ENCODE results near the gene HACD1. TPM values are rescaled to one million over a fixed set of nuclear protein-coding genes. Genes with fewer than 3 reads are reported as not detected.
"Not testable (repeated sequence)": the region's sequence is repeated elsewhere in the genome, so short reads cannot be mapped to it uniquely, and the experiment has no call there.

HACD1 gene
- total and polyA plus RNA-seq, 4 experiments from 2014 or later, result 1.4 to 3.4 (median 2.4) TPM

GRCh38 chr10:17607060-17607459, 10.1 kb downstream of the HACD1 start:
- peaks cover 1 to 3% of the 10 kb centered on the region in 2 donors for H3K27me3 Mint-ChIP-seq
- Histone ChIP-seq H3K36me3 (ENCODE audit: insufficient read depth, low read length) (no peaks in the 10 kb centered on the region), H3K27ac (ENCODE audit: low read depth, low read length) (no peak overlapping the region), H3K4me3 (ENCODE audit: low read length in 2 of 2) (no peak overlapping the region), H3K9me3 (ENCODE audit: control insufficient read depth in 1 of 2, low read length in 2 of 2) (no peaks in the 10 kb centered on the region), H3K4me1 (ENCODE audit: insufficient read depth, low read length) (no peaks in the 10 kb centered on the region), H3K27me3 (ENCODE audit: insufficient read depth, low read length) (no peaks in the 10 kb centered on the region)
- CTCF ChIA-PET (ENCODE audit: partially characterized antibody), result interaction anchor here (5.7 to 10.5 kb wide), 2 partner anchors 130 to 136 kb away, joined by 39 to 114 read pairs; no protein-coding TSS in a partner anchor
- POLR2A ChIA-PET (ENCODE audit: partially characterized antibody), result no interaction called here
- intact Hi-C loops (cut with micrococcal nuclease), result loop anchor here (1.0 to 5.0 kb wide), 3 partner anchors 136 to 605 kb away; no protein-coding TSS in a partner anchor
- H3K27ac Mint-ChIP-seq, result peak overlapping the region in 3 of 7 donors; percentile 26 to 65 (median 31)
- H3K4me1 Mint-ChIP-seq, result peaks cover 0 to 5% (median 2%) of the 10 kb centered on the region in 4 donors
- H3K4me3 Mint-ChIP-seq, result no peak overlapping the region
- no peaks in the 10 kb centered on the region for H3K36me3 Mint-ChIP-seq
- H3K9me3 Mint-ChIP-seq, result no peaks in the 10 kb centered on the region
- DNase-seq, result no peak

- intact Hi-C loops (cut with micrococcal nuclease), result loop anchor here (1.0 to 5.0 kb wide), 3 partner anchors 137 to 606 kb away; no protein-coding TSS in a partner anchor
- CTCF ChIA-PET (ENCODE audit: partially characterized antibody), result interaction anchor here (1.0 to 10.5 kb wide), 5 partner anchors 10 to 137 kb away, joined by 4 to 114 read pairs (median 5); no protein-coding TSS in a partner anchor
- POLR2A ChIA-PET (ENCODE audit: partially characterized antibody), result no interaction called here
- Mint-ChIP-seq H3K27me3 (peaks cover 3% of the 10 kb centered on the region in 2 donors), H3K9me3 (no peaks in the 10 kb centered on the region), H3K36me3 (no peaks in the 10 kb centered on the region), H3K4me3 (no peak overlapping the region), H3K4me1 (peaks cover 0 to 5% (median 2%) of the 10 kb centered on the region in 4 donors), H3K27ac (peak overlapping the region in 1 of 7 donors; percentile 5)
- Histone ChIP-seq H3K27ac (ENCODE audit: low read depth, low read length) (no peak overlapping the region), H3K4me1 (ENCODE audit: insufficient read depth, low read length) (no peaks in the 10 kb centered on the region), H3K4me3 (ENCODE audit: low read length in 2 of 2) (no peak overlapping the region), H3K27me3 (ENCODE audit: insufficient read depth, low read length) (no peaks in the 10 kb centered on the region), H3K36me3 (ENCODE audit: insufficient read depth, low read length) (no peaks in the 10 kb centered on the region), H3K9me3 (ENCODE audit: control insufficient read depth in 1 of 2, low read length in 2 of 2) (no peaks in the 10 kb centered on the region)
- DNase-seq, result no peak
These were observed 10.6 kb downstream of the HACD1 start for GRCh38 chr10:17606547-17607040.

- Histone ChIP-seq H3K27me3 (ENCODE audit: insufficient read depth, low read length) (no peaks in the 10 kb centered on the region), H3K4me1 (ENCODE audit: insufficient read depth, low read length) (no peaks in the 10 kb centered on the region), H3K9me3 (ENCODE audit: control insufficient read depth in 1 of 2, low read length in 2 of 2) (no peaks in the 10 kb centered on the region), H3K4me3 (ENCODE audit: low read length in 2 of 2) (no peak overlapping the region), H3K36me3 (ENCODE audit: insufficient read depth, low read length) (no peaks in the 10 kb centered on the region), H3K27ac (ENCODE audit: low read depth, low read length) (no peak overlapping the region)
- H3K9me3 Mint-ChIP-seq, result no peaks in the 10 kb centered on the region
- no peak overlapping the region for H3K27ac Mint-ChIP-seq
- no peak for DNase-seq
- intact Hi-C loops (cut with micrococcal nuclease), result loop anchor here (5.0 kb wide), 2 partner anchors 199 to 606 kb away; no protein-coding TSS in a partner anchor
- peaks cover 0 to 5% (median under 1%) of the 10 kb centered on the region in 4 donors for H3K4me1 Mint-ChIP-seq
- no peak overlapping the region for H3K4me3 Mint-ChIP-seq
- ChIA-PET POLR2A (ENCODE audit: partially characterized antibody) (no interaction called here), CTCF (ENCODE audit: partially characterized antibody) (interaction anchor here (1.0 to 10.5 kb wide), 6 partner anchors 9 to 137 kb away, joined by 4 to 114 read pairs (median 5); no protein-coding TSS in a partner anchor)
- H3K36me3 Mint-ChIP-seq, result no peaks in the 10 kb centered on the region
- H3K27me3 Mint-ChIP-seq, result peaks cover 3 to 5% of the 10 kb centered on the region in 2 donors
These were observed 11.2 kb downstream of the HACD1 start for GRCh38 chr10:17605936-17606335.

- Mint-ChIP-seq H3K27ac (no peak overlapping the region), H3K36me3 (no peaks in the 10 kb centered on the region), H3K4me3 (no peak overlapping the region), H3K27me3 (peaks cover 0 to 6% of the 10 kb centered on the region in 2 donors), H3K9me3 (no peaks in the 10 kb centered on the region), H3K4me1 (no peaks in the 10 kb centered on the region)
- Histone ChIP-seq H3K27ac (ENCODE audit: low read depth, low read length) (no peak overlapping the region), H3K27me3 (ENCODE audit: insufficient read depth, low read length) (no peaks in the 10 kb centered on the region), H3K4me1 (ENCODE audit: insufficient read depth, low read length) (no peaks in the 10 kb centered on the region), H3K36me3 (ENCODE audit: insufficient read depth, low read length) (no peaks in the 10 kb centered on the region), H3K4me3 (ENCODE audit: low read length in 2 of 2) (no peak overlapping the region), H3K9me3 (ENCODE audit: control insufficient read depth in 1 of 2, low read length in 2 of 2) (no peaks in the 10 kb centered on the region)
- ChIA-PET CTCF (ENCODE audit: partially characterized antibody) (interaction anchor here (0.7 kb wide), 1 partner anchor 189 kb away, joined by 3 read pairs; no protein-coding TSS in a partner anchor), POLR2A (ENCODE audit: partially characterized antibody) (no interaction called here)
- intact Hi-C loops (cut with micrococcal nuclease), result no loop called here
- DNase-seq, result no peak
These were observed 18.1 kb downstream of the HACD1 start for GRCh38 chr10:17599089-17599488.

- DNase-seq, result no peak
- no peak overlapping the region for H3K4me3 Mint-ChIP-seq
- no peaks in the 10 kb centered on the region for H3K4me1 ChIP-seq (ENCODE audit: insufficient read depth, low read length)
- no peak overlapping the region for H3K27ac ChIP-seq (ENCODE audit: low read depth, low read length)
- no peaks in the 10 kb centered on the region for H3K36me3 Mint-ChIP-seq
- no peaks in the 10 kb centered on the region for H3K9me3 ChIP-seq (ENCODE audit: control insufficient read depth in 1 of 2, low read length in 2 of 2)
- POLR2A ChIA-PET (ENCODE audit: partially characterized antibody), result no interaction called here
- H3K4me1 Mint-ChIP-seq, result no peaks in the 10 kb centered on the region
- H3K27me3 Mint-ChIP-seq, result peaks cover 0 to 6% of the 10 kb centered on the region in 2 donors
- intact Hi-C loops (cut with micrococcal nuclease), result no loop called here
- CTCF ChIA-PET (ENCODE audit: partially characterized antibody), result interaction anchor here (1.2 to 1.3 kb wide), 2 partner anchors 8 to 13 kb away, joined by 4 to 5 read pairs; no protein-coding TSS in a partner anchor
- H3K9me3 Mint-ChIP-seq, result no peaks in the 10 kb centered on the region
- H3K27me3 ChIP-seq (ENCODE audit: insufficient read depth, low read length), result no peaks in the 10 kb centered on the region
- H3K36me3 ChIP-seq (ENCODE audit: insufficient read depth, low read length), result no peaks in the 10 kb centered on the region
- H3K4me3 ChIP-seq (ENCODE audit: low read length in 2 of 2), result no peak overlapping the region
- no peak overlapping the region for H3K27ac Mint-ChIP-seq
These were observed 19.8 kb downstream of the HACD1 start for GRCh38 chr10:17597386-17597785.

- Mint-ChIP-seq H3K9me3 (no peaks in the 10 kb centered on the region), H3K36me3 (no peaks in the 10 kb centered on the region), H3K27ac (no peak overlapping the region), H3K27me3 (peaks cover 0 to 2% of the 10 kb centered on the region in 2 donors), H3K4me3 (no peak overlapping the region), H3K4me1 (peaks cover 0 to 7% (median 1%) of the 10 kb centered on the region in 4 donors)
- Histone ChIP-seq H3K27ac (ENCODE audit: low read depth, low read length) (no peak overlapping the region), H3K4me1 (ENCODE audit: insufficient read depth, low read length) (no peaks in the 10 kb centered on the region), H3K4me3 (ENCODE audit: low read length in 2 of 2) (no peak overlapping the region), H3K9me3 (ENCODE audit: control insufficient read depth in 1 of 2, low read length in 2 of 2) (no peaks in the 10 kb centered on the region), H3K36me3 (ENCODE audit: insufficient read depth, low read length) (no peaks in the 10 kb centered on the region), H3K27me3 (ENCODE audit: insufficient read depth, low read length) (no peaks in the 10 kb centered on the region)
- ChIA-PET POLR2A (ENCODE audit: partially characterized antibody) (no interaction called here), CTCF (ENCODE audit: partially characterized antibody) (interaction anchor here (0.8 to 1.6 kb wide), 4 partner anchors 11 to 182 kb away, joined by 3 to 7 read pairs (median 3); no protein-coding TSS in a partner anchor)
- intact Hi-C loops (cut with micrococcal nuclease), result no loop called here
- DNase-seq, result no peak
These were observed 26.1 kb downstream of the HACD1 start for GRCh38 chr10:17590969-17591645.

- CTCF ChIA-PET (ENCODE audit: partially characterized antibody); H3K4me3 ChIP-seq (ENCODE audit: low read length in 2 of 2); H3K9me3 ChIP-seq (ENCODE audit: control insufficient read depth in 1 of 2, low read length in 2 of 2); H3K36me3 Mint-ChIP-seq; POLR2A ChIA-PET (ENCODE audit: partially characterized antibody); H3K4me1 Mint-ChIP-seq; H3K4me1 ChIP-seq (ENCODE audit: insufficient read depth, low read length); H3K27ac Mint-ChIP-seq; H3K27me3 ChIP-seq (ENCODE audit: insufficient read depth, low read length); H3K27ac ChIP-seq (ENCODE audit: low read depth, low read length); intact Hi-C loops (cut with micrococcal nuclease); H3K9me3 Mint-ChIP-seq; H3K27me3 Mint-ChIP-seq; H3K36me3 ChIP-seq (ENCODE audit: insufficient read depth, low read length); DNase-seq; H3K4me3 Mint-ChIP-seq: not testable (repeated sequence)
These were observed 27.9 kb downstream of the HACD1 start for GRCh38 chr10:17589316-17589715.

All from CD4-positive, alpha-beta memory T cell (primary cell).